ENCODE measurements around the gene MED22. TPM values are rescaled to one million over a fixed set of nuclear protein-coding genes. Genes with fewer than 3 reads are reported as not detected.
"Not testable (repeated sequence)": the region's sequence is repeated elsewhere in the genome, so short reads cannot be mapped to it uniquely, and the experiment has no call there.

MED22 gene
- total RNA-seq, 1 experiment from 2014 or later, result 32.6 TPM

DNA sequence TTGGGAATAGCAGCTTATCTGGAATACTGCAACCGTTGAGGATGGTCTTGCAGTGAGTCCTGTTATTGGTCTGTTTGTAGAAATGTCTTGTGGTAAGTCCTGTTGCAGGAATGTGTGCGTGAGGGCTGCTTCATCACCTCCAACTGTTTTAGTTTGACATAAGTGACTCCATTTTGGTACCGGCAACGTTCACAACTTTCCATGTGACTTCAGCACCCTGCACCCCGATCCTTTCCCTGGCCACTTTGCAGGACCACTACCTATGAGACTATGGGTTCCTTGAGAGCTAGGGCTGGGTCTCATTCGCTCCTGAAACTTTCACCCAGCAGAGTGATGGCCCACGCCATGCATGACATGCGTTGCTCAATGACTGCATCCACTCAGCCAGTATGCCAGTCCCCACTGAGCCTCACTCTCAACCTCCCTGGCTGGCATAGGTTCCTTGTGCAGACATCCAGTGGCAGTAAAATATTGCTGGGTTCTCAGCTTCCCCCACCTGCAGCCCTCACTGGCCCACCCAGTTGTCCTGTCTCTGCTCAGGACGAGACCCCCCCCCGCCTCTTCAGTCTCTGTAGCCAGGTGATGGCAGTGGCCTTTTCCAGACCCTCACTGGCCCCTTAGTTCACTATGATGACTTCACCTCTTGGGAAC, 20.0 kb downstream of the MED22 start:
- H3K4me3 Mint-ChIP-seq (ENCODE audit: unreplicated experiment), result no peak overlapping the region
- peaks cover 24% of the 10 kb centered on the region for H3K36me3 Mint-ChIP-seq (ENCODE audit: insufficient read depth, unreplicated experiment)
- peaks cover 5% of the 10 kb centered on the region for H3K4me1 Mint-ChIP-seq (ENCODE audit: insufficient read depth, unreplicated experiment)
- POLR2A ChIA-PET, result interaction anchor here (0.6 to 1.0 kb wide), 2 partner anchors 112 to 150 kb away, joined by 3 to 4 read pairs; no protein-coding TSS in a partner anchor
- intact Hi-C loops (cut with micrococcal nuclease), result no loop called here
- no peak overlapping the region for H3K27ac Mint-ChIP-seq (ENCODE audit: low read depth, unreplicated experiment)
- no peaks in the 10 kb centered on the region for H3K9me3 Mint-ChIP-seq (ENCODE audit: unreplicated experiment)
- peaks cover 16% of the 10 kb centered on the region for H3K27me3 Mint-ChIP-seq (ENCODE audit: insufficient read depth, unreplicated experiment)
- DNase-seq (ENCODE audit: unreplicated experiment), result no peak
- CTCF ChIA-PET, result interaction anchor here (0.6 to 1.6 kb wide), 2 partner anchors 141 to 159 kb away, joined by 3 to 10 read pairs; no protein-coding TSS in a partner anchor
- BruUV-seq (replicated peaks), result no TSS peak
- TF ChIP-seq, protein P1, sequence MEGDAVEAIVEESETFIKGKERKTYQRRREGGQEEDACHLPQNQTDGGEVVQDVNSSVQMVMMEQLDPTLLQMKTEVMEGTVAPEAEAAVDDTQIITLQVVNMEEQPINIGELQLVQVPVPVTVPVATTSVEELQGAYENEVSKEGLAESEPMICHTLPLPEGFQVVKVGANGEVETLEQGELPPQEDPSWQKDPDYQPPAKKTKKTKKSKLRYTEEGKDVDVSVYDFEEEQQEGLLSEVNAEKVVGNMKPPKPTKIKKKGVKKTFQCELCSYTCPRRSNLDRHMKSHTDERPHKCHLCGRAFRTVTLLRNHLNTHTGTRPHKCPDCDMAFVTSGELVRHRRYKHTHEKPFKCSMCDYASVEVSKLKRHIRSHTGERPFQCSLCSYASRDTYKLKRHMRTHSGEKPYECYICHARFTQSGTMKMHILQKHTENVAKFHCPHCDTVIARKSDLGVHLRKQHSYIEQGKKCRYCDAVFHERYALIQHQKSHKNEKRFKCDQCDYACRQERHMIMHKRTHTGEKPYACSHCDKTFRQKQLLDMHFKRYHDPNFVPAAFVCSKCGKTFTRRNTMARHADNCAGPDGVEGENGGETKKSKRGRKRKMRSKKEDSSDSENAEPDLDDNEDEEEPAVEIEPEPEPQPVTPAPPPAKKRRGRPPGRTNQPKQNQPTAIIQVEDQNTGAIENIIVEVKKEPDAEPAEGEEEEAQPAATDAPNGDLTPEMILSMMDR (IDR thresholded peaks at IDR 0.05; ENCODE audit: unreplicated experiment), result no peak

DNA sequence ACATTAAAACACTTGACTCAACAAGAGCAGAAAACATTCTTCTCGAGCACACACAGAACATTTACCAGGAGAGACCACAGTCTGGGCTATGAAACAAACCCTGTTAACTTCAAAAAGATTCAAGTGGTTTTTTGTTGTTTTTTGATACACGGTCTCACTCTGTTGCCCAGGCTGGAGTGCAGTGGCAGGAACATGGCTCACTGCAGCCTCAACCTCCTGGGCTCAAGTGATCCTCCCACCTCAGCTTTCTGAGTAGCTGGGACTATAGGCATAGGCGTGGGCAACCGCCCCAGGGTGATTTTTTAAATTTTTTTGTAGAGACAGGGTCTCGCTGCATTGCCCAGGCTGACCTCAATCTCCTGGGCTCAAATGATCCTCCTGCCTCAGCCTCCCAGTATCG, 20.9 kb downstream of the MED22 start:
- Mint-ChIP-seq H3K27me3 (ENCODE audit: insufficient read depth, unreplicated experiment) (peaks cover 25% of the 10 kb centered on the region), H3K36me3 (ENCODE audit: insufficient read depth, unreplicated experiment) (peaks cover 17% of the 10 kb centered on the region)
- POLR2A ChIA-PET; H3K4me3 Mint-ChIP-seq (ENCODE audit: unreplicated experiment); H3K27ac Mint-ChIP-seq (ENCODE audit: low read depth, unreplicated experiment); H3K9me3 Mint-ChIP-seq (ENCODE audit: unreplicated experiment); DNase-seq (ENCODE audit: unreplicated experiment); H3K4me1 Mint-ChIP-seq (ENCODE audit: insufficient read depth, unreplicated experiment); CTCF ChIA-PET; intact Hi-C loops (cut with micrococcal nuclease); BruUV-seq (replicated peaks): not testable (repeated sequence)

DNA sequence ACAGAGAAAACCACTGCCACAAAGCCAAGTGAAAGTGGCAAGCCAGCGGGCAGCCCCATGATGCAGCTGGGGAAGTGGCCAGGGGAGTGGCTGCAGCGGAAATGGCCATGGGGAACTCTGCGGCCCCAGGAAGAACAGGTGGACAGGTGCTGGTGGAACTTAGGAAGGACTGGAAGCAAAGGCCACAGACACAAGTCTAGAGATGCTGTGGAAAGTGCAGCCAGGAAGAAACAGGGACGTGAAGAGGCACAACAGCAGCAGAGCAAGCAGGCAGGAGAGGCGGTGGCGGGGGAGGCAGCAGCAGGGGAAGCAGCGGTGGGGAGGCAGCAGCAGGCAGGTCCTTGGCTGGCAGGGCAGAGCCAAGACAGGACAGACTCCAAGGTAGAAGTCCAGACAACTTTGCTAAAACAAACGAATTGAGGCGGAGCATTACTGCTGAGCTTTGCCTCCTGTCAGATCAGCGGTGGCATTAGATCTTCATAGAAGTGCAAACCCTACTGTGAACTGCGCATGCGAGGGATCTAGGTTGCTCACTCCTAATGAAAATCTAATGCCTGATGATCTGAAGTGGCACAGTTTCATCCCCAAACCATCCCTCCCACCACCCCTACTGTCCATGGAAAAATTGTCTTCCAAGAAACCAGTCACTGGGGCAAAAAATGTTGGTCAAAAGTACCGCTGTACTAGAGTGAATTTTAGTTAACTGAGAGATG, 23.8 kb downstream of the MED22 start:
- Mint-ChIP-seq H3K36me3 (ENCODE audit: insufficient read depth, unreplicated experiment) (no peaks in the 10 kb centered on the region), H3K27me3 (ENCODE audit: insufficient read depth, unreplicated experiment) (peaks cover 41% of the 10 kb centered on the region), H3K9me3 (ENCODE audit: unreplicated experiment) (no peaks in the 10 kb centered on the region), H3K4me3 (ENCODE audit: unreplicated experiment) (no peak overlapping the region), H3K27ac (ENCODE audit: low read depth, unreplicated experiment) (no peak overlapping the region), H3K4me1 (ENCODE audit: insufficient read depth, unreplicated experiment) (peaks cover 4% of the 10 kb centered on the region)
- CTCF ChIA-PET, result interaction anchor here (0.7 kb wide), 1 partner anchor 180 kb away, joined by 3 read pairs; no protein-coding TSS in a partner anchor
- no TSS peak for BruUV-seq (replicated peaks)
- TF ChIP-seq, protein P1 (IDR thresholded peaks at IDR 0.05; ENCODE audit: unreplicated experiment), result no peak
- intact Hi-C loops (cut with micrococcal nuclease), result no loop called here
- POLR2A ChIA-PET, result no interaction called here
- DNase-seq (ENCODE audit: unreplicated experiment), result no peak

DNA sequence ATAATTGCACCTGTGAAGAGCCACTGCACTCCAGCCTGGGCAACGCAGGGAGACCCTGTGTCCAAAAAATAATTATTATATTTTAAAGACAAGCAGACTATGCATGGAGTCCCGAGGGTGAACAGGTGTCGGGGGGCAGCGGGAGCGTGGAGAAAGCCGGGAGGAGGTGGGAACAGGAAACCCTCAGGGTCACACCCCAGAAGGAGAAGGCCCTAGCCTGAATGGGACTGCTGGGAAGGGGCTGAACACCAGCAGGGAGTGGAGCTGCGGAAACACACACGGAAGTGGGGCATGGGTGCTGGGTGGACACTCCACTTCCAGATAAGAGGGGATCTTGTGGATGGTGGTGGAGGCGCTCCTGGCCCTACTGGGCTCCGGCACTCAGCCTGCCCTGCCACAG, 24.7 kb downstream of the MED22 start:
- intact Hi-C loops (cut with micrococcal nuclease), result no loop called here
- DNase-seq (ENCODE audit: unreplicated experiment), result no peak
- Mint-ChIP-seq H3K36me3 (ENCODE audit: insufficient read depth, unreplicated experiment) (no peaks in the 10 kb centered on the region), H3K27ac (ENCODE audit: low read depth, unreplicated experiment) (no peak overlapping the region), H3K27me3 (ENCODE audit: insufficient read depth, unreplicated experiment) (peaks cover 41% of the 10 kb centered on the region), H3K4me1 (ENCODE audit: insufficient read depth, unreplicated experiment) (no peaks in the 10 kb centered on the region), H3K4me3 (ENCODE audit: unreplicated experiment) (no peak overlapping the region), H3K9me3 (ENCODE audit: unreplicated experiment) (no peaks in the 10 kb centered on the region)
- no TSS peak for BruUV-seq (replicated peaks)
- TF ChIP-seq, protein P1 (IDR thresholded peaks at IDR 0.05; ENCODE audit: unreplicated experiment), result no peak
- POLR2A ChIA-PET, result no interaction called here
- CTCF ChIA-PET, result no interaction called here

Data from MCF 10A (cell line).